Prostate gland (tissue), 2 donors: ENCODE results near the gene ABCA7.

Source experiments
- POLR2A ChIP-seq: fragments of 450-650 bp; IDR thresholded peaks from one replicate; pipeline ENCODE4 v1.6.1; 2016; ENCODE audit warnings: antibody characterized with exemption, mild to moderate bottlenecking
- POLR2AphosphoS5 ChIP-seq: sonication (generic); formaldehyde crosslinking; IDR thresholded peaks from one replicate; pipeline ENCODE4 v1.6.1; 2017; ENCODE audit warnings: antibody characterized with exemption
- TF ChIP-seq, protein P1 (sequence below), 4 experiments: fragments of 200-600 bp in 2 of 4; fragments of 450-650 bp in 2 of 4; sonication (generic) in 2 of 4; IDR thresholded peaks; 1 replicate in 3 of 4; 2 replicates in 1 of 4; pipeline ENCODE4 v1.5.1; 2016 to 2019; ENCODE audit warnings: antibody characterized with exemption in 4 of 4, mild to moderate bottlenecking in 2 of 4, moderate library complexity in 2 of 4

DNA sequence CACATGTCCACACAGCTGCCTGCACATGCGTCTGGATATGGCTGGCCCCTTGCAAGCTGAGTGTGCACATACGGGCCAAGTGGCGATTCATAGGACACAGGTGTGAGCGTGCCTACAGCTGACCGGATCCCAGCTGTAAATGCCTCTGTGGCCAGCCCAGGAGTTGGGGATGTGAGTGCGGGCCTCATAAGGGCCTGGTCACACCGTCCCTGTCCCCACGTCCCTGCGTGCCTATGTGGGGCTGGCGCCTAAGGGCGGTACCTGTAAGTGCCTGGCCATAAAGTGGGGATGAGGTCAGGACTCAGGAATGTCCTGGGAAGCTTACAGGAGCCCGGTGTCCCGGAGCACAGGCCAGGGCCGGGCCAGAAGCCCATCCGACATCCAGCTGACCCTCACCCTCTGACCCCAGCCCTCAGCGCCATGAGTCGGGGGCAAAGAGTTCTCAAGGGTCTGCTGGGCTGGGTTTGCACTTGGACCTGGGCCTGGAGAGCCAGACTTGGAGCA lies 25.8 kb downstream of the ABCA7 start:
- TF ChIP-seq, protein P1, sequence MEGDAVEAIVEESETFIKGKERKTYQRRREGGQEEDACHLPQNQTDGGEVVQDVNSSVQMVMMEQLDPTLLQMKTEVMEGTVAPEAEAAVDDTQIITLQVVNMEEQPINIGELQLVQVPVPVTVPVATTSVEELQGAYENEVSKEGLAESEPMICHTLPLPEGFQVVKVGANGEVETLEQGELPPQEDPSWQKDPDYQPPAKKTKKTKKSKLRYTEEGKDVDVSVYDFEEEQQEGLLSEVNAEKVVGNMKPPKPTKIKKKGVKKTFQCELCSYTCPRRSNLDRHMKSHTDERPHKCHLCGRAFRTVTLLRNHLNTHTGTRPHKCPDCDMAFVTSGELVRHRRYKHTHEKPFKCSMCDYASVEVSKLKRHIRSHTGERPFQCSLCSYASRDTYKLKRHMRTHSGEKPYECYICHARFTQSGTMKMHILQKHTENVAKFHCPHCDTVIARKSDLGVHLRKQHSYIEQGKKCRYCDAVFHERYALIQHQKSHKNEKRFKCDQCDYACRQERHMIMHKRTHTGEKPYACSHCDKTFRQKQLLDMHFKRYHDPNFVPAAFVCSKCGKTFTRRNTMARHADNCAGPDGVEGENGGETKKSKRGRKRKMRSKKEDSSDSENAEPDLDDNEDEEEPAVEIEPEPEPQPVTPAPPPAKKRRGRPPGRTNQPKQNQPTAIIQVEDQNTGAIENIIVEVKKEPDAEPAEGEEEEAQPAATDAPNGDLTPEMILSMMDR (IDR thresholded peaks at IDR 0.05): no peak
- no peak for TF ChIP-seq POLR2AphosphoS5
- no peak for TF ChIP-seq POLR2A
